Measurements from ENCODE around the gene ATG4A.

DNA sequence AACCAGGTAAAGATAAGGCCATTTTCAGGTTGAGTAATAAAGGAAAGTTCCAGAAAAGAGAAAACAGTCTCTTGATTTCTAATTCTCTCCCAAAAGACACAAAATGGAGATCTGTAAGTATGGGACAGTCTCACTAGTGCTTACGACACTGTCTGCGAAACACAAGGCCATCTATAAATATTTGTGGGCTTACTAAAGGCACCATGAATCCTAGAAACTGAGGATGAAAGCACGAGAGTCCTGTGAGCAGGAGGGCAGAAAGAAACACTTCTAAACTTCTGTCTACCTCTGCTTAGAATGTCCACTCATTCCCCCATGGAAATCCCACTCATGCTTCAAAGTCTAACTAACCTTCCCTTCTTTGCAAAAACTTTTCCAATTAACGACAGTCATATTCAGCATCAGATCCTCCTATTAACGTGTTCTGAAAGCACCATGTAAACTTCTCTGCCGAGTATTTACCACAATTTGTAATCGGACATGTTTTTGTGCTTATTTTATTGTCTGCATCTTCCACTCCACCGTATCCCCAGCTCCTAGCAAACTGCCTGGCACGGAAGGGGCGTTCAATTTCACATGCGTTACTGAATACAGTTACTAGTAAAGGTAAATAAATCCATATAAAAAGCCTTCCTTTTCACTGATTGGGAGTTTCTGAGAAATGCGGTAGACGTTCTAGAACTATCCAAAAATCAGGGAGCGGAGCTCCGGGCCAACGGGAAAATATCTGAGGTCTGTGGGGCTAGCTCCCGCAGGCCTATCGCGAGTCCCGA is 901 bp upstream of the ATG4A start:
- TF ChIP-seq CTCF (IDR thresholded peaks at IDR 0.05) (no peak), POLR2A (IDR thresholded peaks at IDR 0.05) (no peak)

Data from right lobe of liver (tissue), 4 donors.